Measurements from ENCODE around the gene ZNF219. TPM values are rescaled to one million over a fixed set of nuclear protein-coding genes. Genes with fewer than 3 reads are reported as not detected.
A peak's percentile ranks its signal among the peaks of the same experiment; 100 is the strongest.

Gene ZNF219
- total and polyA plus RNA-seq, 2 of the 13 experiments (the other 11 are each of a cell fraction or from before 2014, with no cell fraction given), result 34.5 to 36.6 TPM

DNA sequence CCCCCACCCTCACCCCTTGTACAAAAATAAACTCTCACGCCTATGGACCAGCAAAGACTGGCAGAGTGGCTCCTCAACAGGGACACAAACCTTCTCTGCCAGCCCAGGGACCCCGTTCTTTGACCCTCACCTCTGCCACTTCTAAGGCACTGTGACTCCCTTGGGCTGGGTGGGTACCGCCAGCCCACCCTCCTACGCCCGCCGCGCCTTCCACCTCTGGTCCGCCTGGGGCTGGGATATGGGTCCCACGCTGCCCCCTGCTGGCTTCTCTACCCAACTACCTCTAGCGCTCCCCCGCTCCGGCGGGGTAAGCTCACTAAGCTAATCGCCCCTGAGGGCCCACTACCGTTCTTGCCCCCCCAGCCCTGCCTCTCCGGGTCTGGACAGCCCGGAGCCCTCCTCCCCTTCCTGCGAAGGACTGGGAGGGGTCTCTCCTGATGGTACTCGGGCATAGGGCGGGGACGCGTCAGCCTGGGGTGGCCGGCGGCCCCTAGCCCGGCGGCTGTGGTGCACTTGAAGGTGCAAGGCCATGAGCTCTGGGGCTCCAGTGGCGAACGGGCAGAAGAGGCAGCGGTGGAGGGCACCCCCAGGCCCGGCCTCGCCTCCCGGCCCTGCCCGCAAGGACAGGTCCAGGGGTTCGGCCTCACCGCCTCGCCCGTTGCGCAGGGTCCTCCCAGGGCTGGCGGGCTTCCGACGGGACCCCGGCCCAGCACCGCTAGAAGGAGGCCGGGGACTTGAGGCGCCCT lies 8.1 kb downstream of the ZNF219 start (continued):
- TF ChIP-seq CAMTA2 (CRISPR knock-in tag; IDR thresholded peaks at IDR 0.05; ENCODE audit: borderline replicate concordance) (no peak), ZNF724P (CRISPR knock-in tag; IDR thresholded peaks at IDR 0.05; ENCODE audit: borderline replicate concordance) (no peak), ZSCAN20 (CRISPR knock-in tag; IDR thresholded peaks at IDR 0.05; ENCODE audit: borderline replicate concordance) (no peak), HOXA3 (CRISPR knock-in tag; IDR thresholded peaks at IDR 0.05) (peak; percentile 72), ZNF446 (CRISPR knock-in tag; IDR thresholded peaks at IDR 0.05) (no peak; the same call in 1 of the 2 replicates), ZNF354B (CRISPR knock-in tag; IDR thresholded peaks at IDR 0.05) (no peak), MYC (CRISPR knock-in tag; IDR thresholded peaks at IDR 0.05; ENCODE audit: borderline replicate concordance) (no peak; the same call in 1 of the 2 replicates), SAFB2 (CRISPR knock-in tag; IDR thresholded peaks at IDR 0.05; ENCODE audit: borderline replicate concordance, low read depth) (no peak), FOXP1 (IDR thresholded peaks at IDR 0.05) (no peak), FOXP1 (CRISPR knock-in tag; IDR thresholded peaks at IDR 0.05) (no peak), PRMT3 (CRISPR knock-in tag; IDR thresholded peaks at IDR 0.05; ENCODE audit: borderline replicate concordance, low read depth) (no peak), DPF2 (CRISPR knock-in tag; IDR thresholded peaks at IDR 0.05; ENCODE audit: borderline replicate concordance, low read depth) (no peak)
- TF ChIP-seq, protein P1, sequence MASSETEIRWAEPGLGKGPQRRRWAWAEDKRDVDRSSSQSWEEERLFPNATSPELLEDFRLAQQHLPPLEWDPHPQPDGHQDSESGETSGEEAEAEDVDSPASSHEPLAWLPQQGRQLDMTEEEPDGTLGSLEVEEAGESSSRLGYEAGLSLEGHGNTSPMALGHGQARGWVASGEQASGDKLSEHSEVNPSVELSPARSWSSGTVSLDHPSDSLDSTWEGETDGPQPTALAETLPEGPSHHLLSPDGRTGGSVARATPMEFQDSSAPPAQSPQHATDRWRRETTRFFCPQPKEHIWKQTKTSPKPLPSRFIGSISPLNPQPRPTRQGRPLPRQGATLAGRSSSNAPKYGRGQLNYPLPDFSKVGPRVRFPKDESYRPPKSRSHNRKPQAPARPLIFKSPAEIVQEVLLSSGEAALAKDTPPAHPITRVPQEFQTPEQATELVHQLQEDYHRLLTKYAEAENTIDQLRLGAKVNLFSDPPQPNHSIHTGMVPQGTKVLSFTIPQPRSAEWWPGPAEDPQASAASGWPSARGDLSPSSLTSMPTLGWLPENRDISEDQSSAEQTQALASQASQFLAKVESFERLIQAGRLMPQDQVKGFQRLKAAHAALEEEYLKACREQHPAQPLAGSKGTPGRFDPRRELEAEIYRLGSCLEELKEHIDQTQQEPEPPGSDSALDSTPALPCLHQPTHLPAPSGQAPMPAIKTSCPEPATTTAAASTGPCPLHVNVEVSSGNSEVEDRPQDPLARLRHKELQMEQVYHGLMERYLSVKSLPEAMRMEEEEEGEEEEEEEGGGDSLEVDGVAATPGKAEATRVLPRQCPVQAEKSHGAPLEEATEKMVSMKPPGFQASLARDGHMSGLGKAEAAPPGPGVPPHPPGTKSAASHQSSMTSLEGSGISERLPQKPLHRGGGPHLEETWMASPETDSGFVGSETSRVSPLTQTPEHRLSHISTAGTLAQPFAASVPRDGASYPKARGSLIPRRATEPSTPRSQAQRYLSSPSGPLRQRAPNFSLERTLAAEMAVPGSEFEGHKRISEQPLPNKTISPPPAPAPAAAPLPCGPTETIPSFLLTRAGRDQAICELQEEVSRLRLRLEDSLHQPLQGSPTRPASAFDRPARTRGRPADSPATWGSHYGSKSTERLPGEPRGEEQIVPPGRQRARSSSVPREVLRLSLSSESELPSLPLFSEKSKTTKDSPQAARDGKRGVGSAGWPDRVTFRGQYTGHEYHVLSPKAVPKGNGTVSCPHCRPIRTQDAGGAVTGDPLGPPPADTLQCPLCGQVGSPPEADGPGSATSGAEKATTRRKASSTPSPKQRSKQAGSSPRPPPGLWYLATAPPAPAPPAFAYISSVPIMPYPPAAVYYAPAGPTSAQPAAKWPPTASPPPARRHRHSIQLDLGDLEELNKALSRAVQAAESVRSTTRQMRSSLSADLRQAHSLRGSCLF (CRISPR knock-in tag; IDR thresholded peaks at IDR 0.05; ENCODE audit: borderline replicate concordance), result no peak
- TF ChIP-seq, protein P2, sequence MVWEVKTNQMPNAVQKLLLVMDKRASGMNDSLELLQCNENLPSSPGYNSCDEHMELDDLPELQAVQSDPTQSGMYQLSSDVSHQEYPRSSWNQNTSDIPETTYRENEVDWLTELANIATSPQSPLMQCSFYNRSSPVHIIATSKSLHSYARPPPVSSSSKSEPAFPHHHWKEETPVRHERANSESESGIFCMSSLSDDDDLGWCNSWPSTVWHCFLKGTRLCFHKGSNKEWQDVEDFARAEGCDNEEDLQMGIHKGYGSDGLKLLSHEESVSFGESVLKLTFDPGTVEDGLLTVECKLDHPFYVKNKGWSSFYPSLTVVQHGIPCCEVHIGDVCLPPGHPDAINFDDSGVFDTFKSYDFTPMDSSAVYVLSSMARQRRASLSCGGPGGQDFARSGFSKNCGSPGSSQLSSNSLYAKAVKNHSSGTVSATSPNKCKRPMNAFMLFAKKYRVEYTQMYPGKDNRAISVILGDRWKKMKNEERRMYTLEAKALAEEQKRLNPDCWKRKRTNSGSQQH (CRISPR knock-in tag; IDR thresholded peaks at IDR 0.05; ENCODE audit: low read depth), result no peak
- TF ChIP-seq, protein P3, sequence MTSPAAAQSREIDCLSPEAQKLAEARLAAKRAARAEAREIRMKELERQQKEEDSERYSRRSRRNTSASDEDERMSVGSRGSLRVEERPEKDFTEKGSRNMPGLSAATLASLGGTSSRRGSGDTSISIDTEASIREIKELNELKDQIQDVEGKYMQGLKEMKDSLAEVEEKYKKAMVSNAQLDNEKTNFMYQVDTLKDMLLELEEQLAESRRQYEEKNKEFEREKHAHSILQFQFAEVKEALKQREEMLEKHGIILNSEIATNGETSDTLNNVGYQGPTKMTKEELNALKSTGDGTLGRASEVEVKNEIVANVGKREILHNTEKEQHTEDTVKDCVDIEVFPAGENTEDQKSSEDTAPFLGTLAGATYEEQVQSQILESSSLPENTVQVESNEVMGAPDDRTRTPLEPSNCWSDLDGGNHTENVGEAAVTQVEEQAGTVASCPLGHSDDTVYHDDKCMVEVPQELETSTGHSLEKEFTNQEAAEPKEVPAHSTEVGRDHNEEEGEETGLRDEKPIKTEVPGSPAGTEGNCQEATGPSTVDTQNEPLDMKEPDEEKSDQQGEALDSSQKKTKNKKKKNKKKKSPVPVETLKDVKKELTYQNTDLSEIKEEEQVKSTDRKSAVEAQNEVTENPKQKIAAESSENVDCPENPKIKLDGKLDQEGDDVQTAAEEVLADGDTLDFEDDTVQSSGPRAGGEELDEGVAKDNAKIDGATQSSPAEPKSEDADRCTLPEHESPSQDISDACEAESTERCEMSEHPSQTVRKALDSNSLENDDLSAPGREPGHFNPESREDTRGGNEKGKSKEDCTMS (CRISPR knock-in tag; conservative IDR thresholded peaks at IDR 0.05), result no peak
- TF ChIP-seq, protein P4, sequence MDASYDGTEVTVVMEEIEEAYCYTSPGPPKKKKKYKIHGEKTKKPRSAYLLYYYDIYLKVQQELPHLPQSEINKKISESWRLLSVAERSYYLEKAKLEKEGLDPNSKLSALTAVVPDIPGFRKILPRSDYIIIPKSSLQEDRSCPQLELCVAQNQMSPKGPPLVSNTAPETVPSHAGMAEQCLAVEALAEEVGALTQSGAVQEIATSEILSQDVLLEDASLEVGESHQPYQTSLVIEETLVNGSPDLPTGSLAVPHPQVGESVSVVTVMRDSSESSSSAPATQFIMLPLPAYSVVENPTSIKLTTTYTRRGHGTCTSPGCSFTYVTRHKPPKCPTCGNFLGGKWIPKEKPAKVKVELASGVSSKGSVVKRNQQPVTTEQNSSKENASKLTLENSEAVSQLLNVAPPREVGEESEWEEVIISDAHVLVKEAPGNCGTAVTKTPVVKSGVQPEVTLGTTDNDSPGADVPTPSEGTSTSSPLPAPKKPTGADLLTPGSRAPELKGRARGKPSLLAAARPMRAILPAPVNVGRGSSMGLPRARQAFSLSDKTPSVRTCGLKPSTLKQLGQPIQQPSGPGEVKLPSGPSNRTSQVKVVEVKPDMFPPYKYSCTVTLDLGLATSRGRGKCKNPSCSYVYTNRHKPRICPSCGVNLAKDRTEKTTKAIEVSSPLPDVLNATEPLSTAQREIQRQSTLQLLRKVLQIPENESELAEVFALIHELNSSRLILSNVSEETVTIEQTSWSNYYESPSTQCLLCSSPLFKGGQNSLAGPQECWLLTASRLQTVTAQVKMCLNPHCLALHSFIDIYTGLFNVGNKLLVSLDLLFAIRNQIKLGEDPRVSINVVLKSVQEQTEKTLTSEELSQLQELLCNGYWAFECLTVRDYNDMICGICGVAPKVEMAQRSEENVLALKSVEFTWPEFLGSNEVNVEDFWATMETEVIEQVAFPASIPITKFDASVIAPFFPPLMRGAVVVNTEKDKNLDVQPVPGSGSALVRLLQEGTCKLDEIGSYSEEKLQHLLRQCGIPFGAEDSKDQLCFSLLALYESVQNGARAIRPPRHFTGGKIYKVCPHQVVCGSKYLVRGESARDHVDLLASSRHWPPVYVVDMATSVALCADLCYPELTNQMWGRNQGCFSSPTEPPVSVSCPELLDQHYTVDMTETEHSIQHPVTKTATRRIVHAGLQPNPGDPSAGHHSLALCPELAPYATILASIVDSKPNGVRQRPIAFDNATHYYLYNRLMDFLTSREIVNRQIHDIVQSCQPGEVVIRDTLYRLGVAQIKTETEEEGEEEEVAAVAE (CRISPR knock-in tag; IDR thresholded peaks at IDR 0.05; ENCODE audit: borderline replicate concordance), result no peak

Data from HepG2 (cell line).